Measurements from ENCODE around the gene ZBTB34. TPM values are rescaled to one million over a fixed set of nuclear protein-coding genes. Genes with fewer than 3 reads are reported as not detected.

Gene ZBTB34
- total and polyA plus RNA-seq, 4 experiments from 2014 or later = 0.35 to 10.1 (median 5.2) TPM

- intact Hi-C loops (cut with micrococcal nuclease) = no loop called here
- no peak overlapping the region for H3K27ac Mint-ChIP-seq
- H3K36me3 Mint-ChIP-seq = peaks cover 51 to 65% of the 10 kb centered on the region in 2 donors
Observed at GRCh38 chr9:126833710-126834345, 26.6 kb upstream of the ZBTB34 start.

GRCh38 chr9:126834672-126835071 is 25.8 kb upstream of the ZBTB34 start:
- no peak for DNase-seq
- Mint-ChIP-seq H3K27me3 (no peaks in the 10 kb centered on the region), H3K4me3 (no peak overlapping the region), H3K36me3 (peaks cover 54 to 66% of the 10 kb centered on the region in 2 donors), H3K9me3 (no peaks in the 10 kb centered on the region), H3K27ac (peak overlapping the region in 2 of 7 donors; percentile 16 to 66), H3K4me1 (peaks cover 16 to 45% (median 28%) of the 10 kb centered on the region in 4 donors)
- intact Hi-C loops (cut with micrococcal nuclease) = no loop called here
- ChIA-PET CTCF (ENCODE audit: partially characterized antibody) (no interaction called here), POLR2A (ENCODE audit: partially characterized antibody) (interaction anchor here (0.7 kb wide), 1 partner anchor 30 kb away, joined by 3 read pairs; the partner anchor contains the start of gene ZBTB43)
- Histone ChIP-seq H3K27me3 (ENCODE audit: insufficient read depth, low read length) (no peaks in the 10 kb centered on the region), H3K4me3 (ENCODE audit: low read length in 2 of 2) (no peak overlapping the region), H3K4me1 (ENCODE audit: insufficient read depth, low read length) (no peaks in the 10 kb centered on the region), H3K36me3 (ENCODE audit: insufficient read depth, low read length) (peaks cover 27% of the 10 kb centered on the region), H3K27ac (ENCODE audit: low read depth, low read length) (no peak overlapping the region), H3K9me3 (ENCODE audit: control insufficient read depth in 1 of 2, low read length in 2 of 2) (no peaks in the 10 kb centered on the region)

More at GRCh38 chr9:126833710-126834345, 26.6 kb upstream of the ZBTB34 start:
- H3K4me3 Mint-ChIP-seq = no peak overlapping the region
- no peak overlapping the region for H3K4me3 ChIP-seq (ENCODE audit: low read length in 2 of 2)
- H3K9me3 Mint-ChIP-seq = no peaks in the 10 kb centered on the region
- H3K27me3 ChIP-seq (ENCODE audit: insufficient read depth, low read length) = no peaks in the 10 kb centered on the region
- no peaks in the 10 kb centered on the region for H3K9me3 ChIP-seq (ENCODE audit: control insufficient read depth in 1 of 2, low read length in 2 of 2)
- DNase-seq = no peak
- CTCF ChIA-PET (ENCODE audit: partially characterized antibody) = no interaction called here
- H3K27me3 Mint-ChIP-seq = no peaks in the 10 kb centered on the region
- POLR2A ChIA-PET (ENCODE audit: partially characterized antibody) = no interaction called here
- no peaks in the 10 kb centered on the region for H3K4me1 ChIP-seq (ENCODE audit: insufficient read depth, low read length)
- no peak overlapping the region for H3K27ac ChIP-seq (ENCODE audit: low read depth, low read length)
- H3K4me1 Mint-ChIP-seq = peaks cover 17 to 40% (median 28%) of the 10 kb centered on the region in 4 donors
- H3K36me3 ChIP-seq (ENCODE audit: insufficient read depth, low read length) = peaks cover 27% of the 10 kb centered on the region

GRCh38 chr9:126836216-126836615 is 24.2 kb upstream of the ZBTB34 start:
- no peak for DNase-seq
- Mint-ChIP-seq H3K27me3 (no peaks in the 10 kb centered on the region), H3K27ac (peak overlapping the region in 1 of 7 donors; percentile 7), H3K4me1 (peaks cover 11 to 41% (median 24%) of the 10 kb centered on the region in 4 donors), H3K9me3 (no peaks in the 10 kb centered on the region), H3K36me3 (peaks cover 45 to 54% of the 10 kb centered on the region in 2 donors), H3K4me3 (no peak overlapping the region)
- intact Hi-C loops (cut with micrococcal nuclease) = no loop called here
- Histone ChIP-seq H3K9me3 (ENCODE audit: control insufficient read depth in 1 of 2, low read length in 2 of 2) (no peaks in the 10 kb centered on the region), H3K4me1 (ENCODE audit: insufficient read depth, low read length) (no peaks in the 10 kb centered on the region), H3K36me3 (ENCODE audit: insufficient read depth, low read length) (peaks cover 27% of the 10 kb centered on the region), H3K27me3 (ENCODE audit: insufficient read depth, low read length) (no peaks in the 10 kb centered on the region), H3K4me3 (ENCODE audit: low read length in 2 of 2) (no peak overlapping the region), H3K27ac (ENCODE audit: low read depth, low read length) (no peak overlapping the region)
- CTCF ChIA-PET (ENCODE audit: partially characterized antibody) = no interaction called here
- POLR2A ChIA-PET (ENCODE audit: partially characterized antibody) = no interaction called here

DNA sequence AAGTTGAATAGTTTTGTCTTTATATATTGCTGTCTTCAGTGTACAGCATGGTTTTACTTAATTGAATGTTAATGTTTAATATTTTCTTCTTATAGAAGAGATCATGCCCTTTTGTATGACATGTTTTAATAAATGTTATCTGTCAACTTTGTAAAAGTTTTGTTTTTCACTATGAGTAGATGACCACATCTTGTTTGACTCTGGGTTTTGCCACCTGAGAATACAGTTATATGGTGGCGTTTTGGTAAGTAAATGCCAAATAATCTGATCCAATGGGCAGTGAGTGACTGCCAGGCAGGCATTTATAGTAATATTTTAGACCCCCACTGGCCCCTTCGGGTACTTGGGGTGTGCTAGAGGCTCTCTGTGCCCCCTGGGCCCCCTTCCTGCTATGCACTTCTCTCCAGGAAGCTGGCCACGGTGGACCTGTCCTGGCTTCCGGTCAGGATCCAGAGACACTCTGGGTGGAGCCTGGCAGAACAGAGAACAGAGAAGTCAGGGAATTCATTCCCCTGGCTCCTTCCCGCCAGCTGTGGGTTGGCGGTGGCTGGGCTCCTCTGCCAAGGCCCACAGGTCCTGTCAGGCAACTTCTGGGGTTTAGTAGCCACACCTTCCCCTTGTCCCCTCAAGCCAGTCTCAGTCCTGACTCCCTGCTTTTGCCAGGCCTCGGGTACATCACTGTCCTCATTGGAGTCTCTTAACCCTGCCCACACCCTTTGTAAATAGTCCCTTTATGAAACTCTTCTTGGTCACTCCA is 22.2 kb upstream of the ZBTB34 start:
- H3K4me1 Mint-ChIP-seq = peaks cover 11 to 38% (median 22%) of the 10 kb centered on the region in 4 donors
- H3K4me1 ChIP-seq (ENCODE audit: insufficient read depth, low read length) = no peaks in the 10 kb centered on the region
- H3K27me3 Mint-ChIP-seq = no peaks in the 10 kb centered on the region
- CTCF ChIA-PET (ENCODE audit: partially characterized antibody) = no interaction called here
- no peak for DNase-seq
- peaks cover 33 to 41% of the 10 kb centered on the region in 2 donors for H3K36me3 Mint-ChIP-seq
- no peak overlapping the region for H3K27ac Mint-ChIP-seq
- H3K36me3 ChIP-seq (ENCODE audit: insufficient read depth, low read length) = peaks cover 15% of the 10 kb centered on the region
- intact Hi-C loops (cut with micrococcal nuclease) = no loop called here
- H3K4me3 Mint-ChIP-seq = no peak overlapping the region
- H3K9me3 Mint-ChIP-seq = peaks cover 0 to 2% (median 0%) of the 10 kb centered on the region in 8 donors
- no peak overlapping the region for H3K4me3 ChIP-seq (ENCODE audit: low read length in 2 of 2)
- H3K9me3 ChIP-seq (ENCODE audit: control insufficient read depth in 1 of 2, low read length in 2 of 2) = no peaks in the 10 kb centered on the region
- POLR2A ChIA-PET (ENCODE audit: partially characterized antibody) = no interaction called here
- H3K27me3 ChIP-seq (ENCODE audit: insufficient read depth, low read length) = no peaks in the 10 kb centered on the region
- no peak overlapping the region for H3K27ac ChIP-seq (ENCODE audit: low read depth, low read length)

GRCh38 chr9:126838895-126839294 is 21.5 kb upstream of the ZBTB34 start:
- H3K27ac Mint-ChIP-seq = peak overlapping the region in 2 of 7 donors; percentile 62 to 71
- peaks cover 26 to 34% of the 10 kb centered on the region in 2 donors for H3K36me3 Mint-ChIP-seq
- H3K4me1 Mint-ChIP-seq = peaks cover 11 to 31% (median 20%) of the 10 kb centered on the region in 4 donors
- H3K4me3 Mint-ChIP-seq = no peak overlapping the region
- Histone ChIP-seq H3K4me3 (ENCODE audit: low read length in 2 of 2) (no peak overlapping the region), H3K27ac (ENCODE audit: low read depth, low read length) (no peak overlapping the region), H3K27me3 (ENCODE audit: insufficient read depth, low read length) (no peaks in the 10 kb centered on the region), H3K4me1 (ENCODE audit: insufficient read depth, low read length) (no peaks in the 10 kb centered on the region), H3K36me3 (ENCODE audit: insufficient read depth, low read length) (peaks cover 8% of the 10 kb centered on the region), H3K9me3 (ENCODE audit: control insufficient read depth in 1 of 2, low read length in 2 of 2) (no peaks in the 10 kb centered on the region)
- POLR2A ChIA-PET (ENCODE audit: partially characterized antibody) = no interaction called here
- H3K9me3 Mint-ChIP-seq = peaks cover 0 to 2% (median 0%) of the 10 kb centered on the region in 8 donors
- no peaks in the 10 kb centered on the region for H3K27me3 Mint-ChIP-seq
- intact Hi-C loops (cut with micrococcal nuclease) = no loop called here
- DNase-seq = no peak
- CTCF ChIA-PET (ENCODE audit: partially characterized antibody) = no interaction called here

GRCh38 chr9:126839301-126839700 is 21.1 kb upstream of the ZBTB34 start:
- Mint-ChIP-seq H3K27ac (peak overlapping the region in 1 of 7 donors; percentile 71), H3K27me3 (no peaks in the 10 kb centered on the region), H3K4me1 (peaks cover 11 to 27% (median 18%) of the 10 kb centered on the region in 4 donors), H3K4me3 (no peak overlapping the region), H3K9me3 (peaks cover 0 to 2% (median 0%) of the 10 kb centered on the region in 8 donors), H3K36me3 (peaks cover 22 to 30% of the 10 kb centered on the region in 2 donors)
- ChIA-PET POLR2A (ENCODE audit: partially characterized antibody) (no interaction called here), CTCF (ENCODE audit: partially characterized antibody) (no interaction called here)
- peaks cover 6% of the 10 kb centered on the region for H3K36me3 ChIP-seq (ENCODE audit: insufficient read depth, low read length)
- H3K4me1 ChIP-seq (ENCODE audit: insufficient read depth, low read length) = no peaks in the 10 kb centered on the region
- no peaks in the 10 kb centered on the region for H3K27me3 ChIP-seq (ENCODE audit: insufficient read depth, low read length)
- no peak overlapping the region for H3K4me3 ChIP-seq (ENCODE audit: low read length in 2 of 2)
- intact Hi-C loops (cut with micrococcal nuclease) = no loop called here
- H3K27ac ChIP-seq (ENCODE audit: low read depth, low read length) = no peak overlapping the region
- no peaks in the 10 kb centered on the region for H3K9me3 ChIP-seq (ENCODE audit: control insufficient read depth in 1 of 2, low read length in 2 of 2)
- no peak for DNase-seq

GRCh38 chr9:126842220-126842842 is 18.1 kb upstream of the ZBTB34 start:
- peak overlapping the region in 1 of 7 donors; percentile 24 for H3K27ac Mint-ChIP-seq
- peaks cover 10 to 13% of the 10 kb centered on the region in 2 donors for H3K36me3 Mint-ChIP-seq
- peaks cover 0 to under 1% of the 10 kb centered on the region in 2 donors for H3K27me3 Mint-ChIP-seq
- peaks cover 0 to 3% (median 0%) of the 10 kb centered on the region in 8 donors for H3K9me3 Mint-ChIP-seq
- no peak overlapping the region for H3K4me3 Mint-ChIP-seq
- DNase-seq = no peak
- peaks cover 4% of the 10 kb centered on the region for H3K36me3 ChIP-seq (ENCODE audit: insufficient read depth, low read length)
- intact Hi-C loops (cut with micrococcal nuclease) = no loop called here
- ChIA-PET POLR2A (ENCODE audit: partially characterized antibody) (no interaction called here), CTCF (ENCODE audit: partially characterized antibody) (no interaction called here)
- H3K27ac ChIP-seq (ENCODE audit: low read depth, low read length) = no peak overlapping the region
- H3K4me1 ChIP-seq (ENCODE audit: insufficient read depth, low read length) = no peaks in the 10 kb centered on the region
- no peaks in the 10 kb centered on the region for H3K9me3 ChIP-seq (ENCODE audit: control insufficient read depth in 1 of 2, low read length in 2 of 2)
- H3K27me3 ChIP-seq (ENCODE audit: insufficient read depth, low read length) = no peaks in the 10 kb centered on the region
- H3K4me1 Mint-ChIP-seq = peaks cover 2 to 14% (median 4%) of the 10 kb centered on the region in 4 donors
- H3K4me3 ChIP-seq (ENCODE audit: low read length in 2 of 2) = no peak overlapping the region

Data from CD4-positive, alpha-beta memory T cell (primary cell).